ENCODE results near the gene UBE2K.

Gene UBE2K

GRCh38 chr4:39660757-39661156, 37.2 kb upstream of the UBE2K start:
- TF ChIP-seq CSDC2 (CRISPR knock-in tag; IDR thresholded peaks at IDR 0.05) (no peak), CREB5 (CRISPR knock-in tag; IDR thresholded peaks at IDR 0.05; ENCODE audit: low read depth) (no peak), TSHZ2 (CRISPR knock-in tag; IDR thresholded peaks at IDR 0.05) (no peak), ARNTL (CRISPR knock-in tag; IDR thresholded peaks at IDR 0.05; ENCODE audit: borderline replicate concordance, low read depth) (no peak), PATZ1 (CRISPR knock-in tag; IDR thresholded peaks at IDR 0.05; ENCODE audit: borderline replicate concordance) (no peak), POU6F1 (CRISPR knock-in tag; IDR thresholded peaks at IDR 0.05; ENCODE audit: borderline replicate concordance, low read depth) (no peak), ZC3H10 (CRISPR knock-in tag; IDR thresholded peaks at IDR 0.05) (no peak), ZFP30 (CRISPR knock-in tag; IDR thresholded peaks at IDR 0.05) (no peak), ESRRG (CRISPR knock-in tag; IDR thresholded peaks at IDR 0.05) (no peak), ZNF8 (CRISPR knock-in tag; IDR thresholded peaks at IDR 0.05) (no peak), CSRNP3 (CRISPR knock-in tag; IDR thresholded peaks at IDR 0.05) (no peak), ZNF70 (CRISPR knock-in tag; IDR thresholded peaks at IDR 0.05) (no peak), RARB (CRISPR knock-in tag; IDR thresholded peaks at IDR 0.05) (no peak), ISL1 (CRISPR knock-in tag; IDR thresholded peaks at IDR 0.05) (no peak), ZNF565 (CRISPR knock-in tag; conservative IDR thresholded peaks at IDR 0.05; ENCODE audit: low read depth) (no peak), ZFP3 (CRISPR knock-in tag; IDR thresholded peaks at IDR 0.05) (no peak), SNAI2 (CRISPR knock-in tag; IDR thresholded peaks at IDR 0.05) (no peak)

GRCh38 chr4:39662683-39663082, 35.3 kb upstream of the UBE2K start:
- no peak for ATAC-seq

More at GRCh38 chr4:39660757-39661156, 37.2 kb upstream of the UBE2K start:
- no peak for ATAC-seq

More at GRCh38 chr4:39662683-39663082, 35.3 kb upstream of the UBE2K start:
- TF ChIP-seq ISL1 (CRISPR knock-in tag; IDR thresholded peaks at IDR 0.05) (no peak), PPARA (CRISPR knock-in tag; IDR thresholded peaks at IDR 0.05; ENCODE audit: borderline replicate concordance) (no peak), TCF4 (CRISPR knock-in tag; IDR thresholded peaks at IDR 0.05; ENCODE audit: borderline replicate concordance) (no peak), OSR1 (CRISPR knock-in tag; IDR thresholded peaks at IDR 0.05) (no peak), SNAI2 (CRISPR knock-in tag; IDR thresholded peaks at IDR 0.05) (no peak), CSRNP3 (CRISPR knock-in tag; IDR thresholded peaks at IDR 0.05) (no peak), CREB5 (CRISPR knock-in tag; IDR thresholded peaks at IDR 0.05; ENCODE audit: low read depth) (no peak), ARNTL (CRISPR knock-in tag; IDR thresholded peaks at IDR 0.05; ENCODE audit: borderline replicate concordance, low read depth) (no peak), CSDC2 (CRISPR knock-in tag; IDR thresholded peaks at IDR 0.05) (no peak), ZC3H10 (CRISPR knock-in tag; IDR thresholded peaks at IDR 0.05) (no peak), ZNF70 (CRISPR knock-in tag; IDR thresholded peaks at IDR 0.05) (no peak), ESRRG (CRISPR knock-in tag; IDR thresholded peaks at IDR 0.05) (no peak), ZFP3 (CRISPR knock-in tag; IDR thresholded peaks at IDR 0.05) (no peak), TOX (CRISPR knock-in tag; IDR thresholded peaks at IDR 0.05; ENCODE audit: borderline replicate concordance) (no peak), ZNF565 (CRISPR knock-in tag; conservative IDR thresholded peaks at IDR 0.05; ENCODE audit: low read depth) (no peak), ZNF8 (CRISPR knock-in tag; IDR thresholded peaks at IDR 0.05) (no peak), TSHZ2 (CRISPR knock-in tag; IDR thresholded peaks at IDR 0.05) (no peak)
